HEK293T (cell line): ENCODE measurements around the gene KCTD15.

ENCODE experiments used
- CTCF ChIA-PET: fragments of 350-600 bp; formaldehyde crosslinking; extraction: SDS; loops from one replicate; lab custom pipeline; 2021; ENCODE audit warnings: antibody characterized with exemption, inconsistent platforms; lab: Yijun Ruan, JAX
- POLR2A ChIA-PET: fragments of 350-600 bp; formaldehyde crosslinking; extraction: SDS; loops from one replicate; lab custom pipeline; 2020; ENCODE audit warnings: antibody characterized with exemption, inconsistent platforms; lab: Yijun Ruan, JAX
- DNase-seq: peaks from one replicate; pipeline ENCODE4 v3.0.0; 2012; ENCODE audit warnings: mixed read lengths; ENCODE audit errors: extremely low spot score
- ARNT ChIP-seq: fragments of 450-650 bp; IDR thresholded peaks from 2 replicates; pipeline ENCODE4 v1.6.1; 2017; ENCODE audit warnings: mild to moderate bottlenecking
- BHLHE40 ChIP-seq: fragments of 450-650 bp; IDR thresholded peaks from 2 replicates; pipeline ENCODE4 v1.6.1; 2016; ENCODE audit warnings: mild to moderate bottlenecking, moderate library complexity, borderline replicate concordance
- CTBP1 ChIP-seq: fragments of 450-650 bp; IDR thresholded peaks from 2 replicates; pipeline ENCODE4 v1.6.1; 2016; ENCODE audit warnings: borderline replicate concordance
- ELF4 ChIP-seq: fragments of 450-650 bp; IDR thresholded peaks from 2 replicates; pipeline ENCODE4 v1.6.1; 2017; ENCODE audit warnings: antibody characterized with exemption
- FOXA1 ChIP-seq: fragments of 450-650 bp; IDR thresholded peaks from 2 replicates; pipeline ENCODE4 v1.6.1; 2016; ENCODE audit warnings: mild to moderate bottlenecking
- FOXK2 ChIP-seq: fragments of 450-650 bp; IDR thresholded peaks from 2 replicates; pipeline ENCODE4 v1.6.1; 2016; ENCODE audit warnings: mild to moderate bottlenecking
- FOXM1 ChIP-seq: fragments of 450-650 bp; IDR thresholded peaks from 2 replicates; pipeline ENCODE4 v1.6.1; 2017; ENCODE audit warnings: mild to moderate bottlenecking, borderline replicate concordance
- HDGF ChIP-seq: fragments of 450-650 bp; IDR thresholded peaks from 2 replicates; pipeline ENCODE4 v1.6.1; 2017; ENCODE audit warnings: antibody characterized with exemption, borderline replicate concordance
- L3MBTL2 ChIP-seq: fragments of 450-650 bp; conservative IDR thresholded peaks from 2 replicates; pipeline ENCODE4 v1.6.1; 2016; ENCODE audit warnings: mild to moderate bottlenecking
- LEF1 ChIP-seq: fragments of 450-650 bp; IDR thresholded peaks from 2 replicates; pipeline ENCODE4 v1.6.1; 2017; ENCODE audit warnings: mild to moderate bottlenecking, borderline replicate concordance
- NFRKB ChIP-seq: fragments of 450-650 bp; IDR thresholded peaks from 2 replicates; pipeline ENCODE4 v1.6.1; 2016; ENCODE audit warnings: mild to moderate bottlenecking, moderate library complexity
- SP1 ChIP-seq: fragments of 450-650 bp; IDR thresholded peaks from 2 replicates; pipeline ENCODE4 v1.6.1; 2017
- SUZ12 ChIP-seq: fragments of 450-650 bp; IDR thresholded peaks from 2 replicates; pipeline ENCODE4 v1.6.1; 2016; ENCODE audit warnings: mild to moderate bottlenecking
- TARDBP ChIP-seq: fragments of 450-650 bp; IDR thresholded peaks from 2 replicates; pipeline ENCODE4 v1.6.1; 2016
- ZNF384 ChIP-seq: fragments of 450-650 bp; IDR thresholded peaks from 2 replicates; pipeline ENCODE4 v1.6.1; 2016
- TF ChIP-seq, protein P1 (sequence below): fragments of 450-650 bp; IDR thresholded peaks from 2 replicates; pipeline ENCODE4 v1.6.1; 2016

Gene KCTD15

DNA sequence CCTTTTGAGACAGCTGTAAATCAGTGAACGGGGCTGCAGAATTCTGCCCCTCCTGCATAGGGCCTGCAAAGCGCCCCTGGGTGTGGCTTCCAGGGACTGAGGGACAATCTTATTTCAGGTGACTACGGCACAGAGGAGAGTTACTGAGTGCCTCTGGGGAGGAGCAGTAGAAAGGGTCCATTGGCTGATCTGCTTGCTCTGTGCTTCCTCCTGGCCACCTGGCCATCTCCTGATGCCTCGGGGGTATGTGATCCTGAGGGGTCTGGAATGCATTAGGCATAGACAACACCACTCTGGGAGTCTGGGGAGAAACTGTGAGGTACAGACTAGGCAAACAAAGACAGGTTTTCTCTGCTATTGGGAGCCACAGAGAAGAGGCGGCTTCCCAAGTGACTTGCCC lies 2.8 kb downstream of the KCTD15 start:
- CTCF ChIA-PET: interaction anchor here (0.7 kb wide), 1 partner anchor 382 kb away, joined by 3 read pairs; no protein-coding TSS in a partner anchor
- no peak for DNase-seq
- POLR2A ChIA-PET: no interaction called here
- TF ChIP-seq ZNF384: no peak
- TF ChIP-seq FOXM1: no peak
- TF ChIP-seq LEF1: no peak
- no peak for TF ChIP-seq ELF4
- TF ChIP-seq SUZ12: no peak
- no peak for TF ChIP-seq FOXK2
- TF ChIP-seq CTBP1: no peak
- TF ChIP-seq BHLHE40: no peak
- TF ChIP-seq SP1: no peak
- TF ChIP-seq, protein P1, sequence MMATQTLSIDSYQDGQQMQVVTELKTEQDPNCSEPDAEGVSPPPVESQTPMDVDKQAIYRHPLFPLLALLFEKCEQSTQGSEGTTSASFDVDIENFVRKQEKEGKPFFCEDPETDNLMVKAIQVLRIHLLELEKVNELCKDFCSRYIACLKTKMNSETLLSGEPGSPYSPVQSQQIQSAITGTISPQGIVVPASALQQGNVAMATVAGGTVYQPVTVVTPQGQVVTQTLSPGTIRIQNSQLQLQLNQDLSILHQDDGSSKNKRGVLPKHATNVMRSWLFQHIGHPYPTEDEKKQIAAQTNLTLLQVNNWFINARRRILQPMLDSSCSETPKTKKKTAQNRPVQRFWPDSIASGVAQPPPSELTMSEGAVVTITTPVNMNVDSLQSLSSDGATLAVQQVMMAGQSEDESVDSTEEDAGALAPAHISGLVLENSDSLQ: no peak
- TF ChIP-seq HDGF: no peak
- no peak for TF ChIP-seq L3MBTL2
- no peak for TF ChIP-seq NFRKB

DNA sequence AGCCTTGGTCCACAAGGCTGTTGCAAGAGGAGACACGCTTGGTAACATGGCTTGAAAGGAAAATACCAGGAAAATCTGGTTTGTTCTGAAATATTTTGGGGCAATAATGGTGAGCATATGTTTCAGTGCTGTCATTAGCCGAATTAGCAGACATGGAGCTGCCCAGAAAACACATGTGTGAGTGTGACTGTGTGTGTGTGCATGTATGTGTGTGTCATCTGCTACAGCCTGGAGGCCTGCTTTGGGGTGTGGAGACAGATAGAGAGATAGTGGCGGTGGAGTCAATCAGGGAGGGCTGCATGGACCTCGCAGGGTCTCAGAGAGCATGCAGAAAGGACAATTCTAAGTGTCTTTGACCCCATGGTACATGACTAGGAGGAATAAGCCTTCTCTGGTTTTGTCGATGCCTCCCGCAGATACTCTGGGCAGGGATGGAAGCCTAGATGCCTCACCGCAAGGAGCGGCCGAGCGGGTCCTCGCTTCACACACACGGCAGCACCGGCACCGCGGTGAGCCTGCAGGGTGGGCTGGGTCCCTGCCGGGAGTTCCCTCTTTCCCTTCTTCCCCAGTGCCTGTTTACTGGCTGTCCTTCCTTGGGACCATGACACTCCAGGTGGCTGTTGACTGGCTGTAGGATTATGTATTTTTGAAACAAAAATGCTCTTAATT lies 3.5 kb downstream of the KCTD15 start:
- TF ChIP-seq SP1 (no peak), HDGF (no peak), LEF1 (no peak), FOXM1 (no peak), FOXA1 (no peak), ZNF384 (no peak), FOXK2 (no peak), ELF4 (no peak), L3MBTL2 (no peak), NFRKB (no peak), BHLHE40 (no peak), CTBP1 (no peak), SUZ12 (no peak)
- TF ChIP-seq, protein P1: no peak
- ChIA-PET CTCF (interaction anchor here (0.7 kb wide), 1 partner anchor 382 kb away, joined by 3 read pairs; no protein-coding TSS in a partner anchor), POLR2A (no interaction called here)
- no peak for DNase-seq

DNA sequence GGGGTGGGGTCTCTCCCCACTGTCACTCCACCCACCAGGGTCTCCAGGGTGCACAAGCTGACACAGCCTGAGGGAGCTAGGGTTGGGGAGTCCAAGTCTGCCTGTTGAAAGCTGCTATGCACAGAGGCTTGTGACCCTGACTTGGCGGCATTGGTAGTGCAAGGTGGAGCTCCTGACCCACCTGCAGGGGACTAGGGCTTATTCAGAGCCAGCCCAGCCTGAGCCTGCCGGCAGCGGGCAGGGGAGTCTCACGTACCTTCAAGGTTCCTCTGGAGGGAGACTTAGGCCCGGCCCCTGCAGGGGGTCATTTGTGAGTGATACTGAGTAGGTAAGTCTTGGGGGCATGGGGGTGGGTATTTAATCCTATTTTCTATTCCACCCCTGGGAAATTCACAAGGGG lies 4.7 kb downstream of the KCTD15 start:
- DNase-seq: no peak
- TF ChIP-seq L3MBTL2 (no peak), HDGF (no peak), FOXM1 (no peak), FOXA1 (no peak), SUZ12 (no peak), LEF1 (no peak), TARDBP (no peak), FOXK2 (no peak), ZNF384 (no peak), CTBP1 (no peak), BHLHE40 (no peak), SP1 (no peak), ELF4 (no peak), ARNT (no peak), NFRKB (no peak)
- TF ChIP-seq, protein P1: no peak
- ChIA-PET CTCF (no interaction called here), POLR2A (no interaction called here)

DNA sequence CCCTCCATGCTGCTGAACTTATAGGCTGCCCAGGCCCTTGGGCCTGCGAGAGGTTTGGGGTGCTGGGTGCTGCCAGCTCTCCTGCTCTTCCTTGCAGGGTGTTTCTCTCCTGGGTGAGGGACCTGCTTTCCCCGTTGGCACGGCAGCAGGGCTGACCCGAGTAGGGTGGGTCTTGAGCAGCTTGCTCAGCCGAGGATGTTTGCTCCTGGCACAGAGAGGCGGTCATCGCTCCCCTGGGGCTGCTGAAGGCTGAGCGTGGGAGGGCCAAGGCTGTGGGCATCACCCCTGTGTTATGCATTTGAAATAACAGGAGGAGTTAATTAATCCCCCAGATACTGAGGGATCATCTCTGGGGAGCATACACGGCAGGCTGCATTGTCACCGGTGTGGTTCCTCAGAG lies 5.3 kb downstream of the KCTD15 start:
- POLR2A ChIA-PET: no interaction called here
- DNase-seq: no peak
- no peak for TF ChIP-seq FOXK2
- TF ChIP-seq CTBP1: no peak
- no peak for TF ChIP-seq ARNT
- no peak for TF ChIP-seq SUZ12
- no peak for TF ChIP-seq ELF4
- TF ChIP-seq HDGF: no peak
- no peak for TF ChIP-seq ZNF384
- TF ChIP-seq SP1: no peak
- no peak for TF ChIP-seq TARDBP
- no peak for TF ChIP-seq BHLHE40
- no peak for TF ChIP-seq NFRKB
- CTCF ChIA-PET: no interaction called here

DNA sequence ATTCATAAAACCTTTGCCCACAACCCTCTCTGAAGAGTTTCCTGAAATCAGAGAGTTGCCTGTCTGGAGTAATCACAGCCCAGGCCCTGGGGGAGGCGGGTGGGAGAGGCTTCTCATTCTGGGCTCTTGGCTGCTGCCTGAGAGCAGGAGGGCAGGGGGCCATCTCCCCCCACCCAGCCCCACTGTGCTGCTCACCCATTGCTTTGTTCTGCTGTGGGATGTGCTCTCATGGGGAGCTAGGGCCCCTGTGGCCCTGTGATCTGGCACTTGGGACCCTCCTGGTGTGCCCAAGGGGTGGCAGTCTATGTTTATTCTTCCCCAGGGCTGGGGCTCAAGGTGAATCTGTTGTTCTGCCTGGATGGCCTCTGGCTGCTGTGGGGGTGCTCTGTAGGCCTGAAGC lies 6.1 kb downstream of the KCTD15 start:
- TF ChIP-seq ZNF384: no peak
- TF ChIP-seq FOXA1: no peak
- TF ChIP-seq SUZ12: no peak
- no peak for TF ChIP-seq HDGF
- no peak for TF ChIP-seq ARNT
- no peak for TF ChIP-seq CTBP1
- no peak for TF ChIP-seq BHLHE40
- TF ChIP-seq SP1: no peak
- no peak for TF ChIP-seq L3MBTL2
- no peak for TF ChIP-seq LEF1
- CTCF ChIA-PET: interaction anchor here (0.8 kb wide), 1 partner anchor 314 kb away, joined by 3 read pairs; no protein-coding TSS in a partner anchor
- DNase-seq: no peak
- POLR2A ChIA-PET: no interaction called here
